WTC11 (cell line): ENCODE measurements around the gene SKOR2. TPM values are rescaled to one million over a fixed set of nuclear protein-coding genes. Genes with fewer than 3 reads are reported as not detected.

Experiments used
- ATAC-seq: fragments of 200-7000 bp; cut with Tn5 transposase; 2 replicates; pipeline ENCODE4 v1.10.0; 2021; ENCODE audit warnings: mild to moderate bottlenecking, moderate library complexity
- CTCF ChIA-PET: fragments of 300-600 bp; sonication (Branson Sonifier 250); formaldehyde crosslinking; loops from one replicate; lab custom pipeline; 2021; ENCODE audit warnings: antibody characterized with exemption; lab: Charles Lee
- POLR2A ChIA-PET: fragments of 350-600 bp; sonication (Branson Sonifier 250); formaldehyde crosslinking; loops from one replicate; lab custom pipeline; 2021; ENCODE audit warnings: antibody characterized with exemption; lab: Charles Lee
- DNase-seq: peaks from one replicate; pipeline ENCODE4 v3.0.0; 2021; ENCODE audit warnings: low spot score
- H3K27ac Mint-ChIP-seq: 2 replicates; pipeline ENCODE4 v1.8.0; 2021; ENCODE audit warnings: mixed read lengths
- H3K27me3 Mint-ChIP-seq: 2 replicates; pipeline ENCODE4 v1.8.0; 2021; ENCODE audit warnings: low read depth, mild to moderate bottlenecking, moderate library complexity, mixed read lengths
- H3K36me3 Mint-ChIP-seq: 2 replicates; pipeline ENCODE4 v1.8.0; 2021; ENCODE audit warnings: mixed read lengths
- H3K4me1 Mint-ChIP-seq: 2 replicates; pipeline ENCODE4 v1.8.0; 2022; ENCODE audit warnings: mixed read lengths
- H3K4me3 Mint-ChIP-seq: 2 replicates; pipeline ENCODE4 v1.8.0; 2021; ENCODE audit warnings: mild to moderate bottlenecking, moderate library complexity, mixed read lengths
- H3K9me3 Mint-ChIP-seq: 2 replicates; pipeline ENCODE4 v1.8.0; 2021; ENCODE audit warnings: mixed read lengths
- CREB1 ChIP-seq: sonication (generic); formaldehyde crosslinking; IDR thresholded peaks from 2 replicates; pipeline ENCODE4 v1.8.0; 2023; ENCODE audit warnings: mild to moderate bottlenecking, missing genetic modification reagents
- CREM ChIP-seq: sonication (generic); formaldehyde crosslinking; IDR thresholded peaks from 2 replicates; pipeline ENCODE4 v1.8.1; 2022; ENCODE audit warnings: mild to moderate bottlenecking, missing genetic modification reagents, moderate library complexity
- ELF4 ChIP-seq: sonication (generic); formaldehyde crosslinking; IDR thresholded peaks from 2 replicates; pipeline ENCODE4 v1.8.1; 2022; ENCODE audit warnings: low read depth, mild to moderate bottlenecking, moderate library complexity, missing genetic modification reagents
- GABPB1 ChIP-seq: sonication (generic); formaldehyde crosslinking; IDR thresholded peaks from 2 replicates; pipeline ENCODE4 v1.8.1; 2023; ENCODE audit warnings: mild to moderate bottlenecking, missing genetic modification reagents
- HMGA2 ChIP-seq: fragments of 250-450 bp; sonication (Bioruptor Pico); IDR thresholded peaks from 2 replicates; pipeline ENCODE4 v1.4.0; 2021; ENCODE audit warnings: mild to moderate bottlenecking, moderate library complexity
- MYBL2 ChIP-seq: sonication (generic); formaldehyde crosslinking; IDR thresholded peaks from 2 replicates; pipeline ENCODE4 v1.8.1; 2023; ENCODE audit warnings: mild to moderate bottlenecking, moderate library complexity, missing genetic modification reagents
- RELA ChIP-seq: sonication (generic); formaldehyde crosslinking; IDR thresholded peaks from 2 replicates; pipeline ENCODE4 v1.8.1; 2022; ENCODE audit warnings: missing genetic modification reagents, mild to moderate bottlenecking, borderline replicate concordance
- RORB ChIP-seq: fragments of 250-450 bp; sonication (Bioruptor Pico); IDR thresholded peaks from 2 replicates; pipeline ENCODE4 v1.9.0; 2021; ENCODE audit warnings: mild to moderate bottlenecking
- ZNF263 ChIP-seq: sonication (generic); formaldehyde crosslinking; IDR thresholded peaks from 2 replicates; pipeline ENCODE4 v1.8.1; 2022; ENCODE audit warnings: low read depth, mild to moderate bottlenecking, moderate library complexity, missing genetic modification reagents
- total RNA-seq: library from RNA; stranded (reverse); gene quantifications from 3 replicates; pipeline ENCODE4 v1.2.3, GENCODE V29; 2021
- TF ChIP-seq, protein P1 (sequence below): sonication (generic); formaldehyde crosslinking; IDR thresholded peaks from 2 replicates; pipeline ENCODE4 v1.8.1; 2022; ENCODE audit warnings: low read depth, mild to moderate bottlenecking, moderate library complexity, missing genetic modification reagents, borderline replicate concordance
- TF ChIP-seq, protein P2 (sequence below): sonication (generic); formaldehyde crosslinking; conservative IDR thresholded peaks from 2 replicates; pipeline ENCODE4 v1.8.1; 2022; ENCODE audit warnings: mild to moderate bottlenecking, missing genetic modification reagents
- TF ChIP-seq, protein P3 (sequence below): sonication (generic); formaldehyde crosslinking; IDR thresholded peaks from 2 replicates; pipeline ENCODE4 v1.8.1; 2023; ENCODE audit warnings: mild to moderate bottlenecking, missing genetic modification reagents, borderline replicate concordance
- TF ChIP-seq, protein P4 (sequence below): fragments of 200-600 bp; IDR thresholded peaks from 2 replicates; pipeline ENCODE4 v1.8.0; 2022; ENCODE audit warnings: antibody characterized with exemption

Gene SKOR2
- total RNA-seq, 1 experiment from 2014 or later = 1.3 TPM

DNA sequence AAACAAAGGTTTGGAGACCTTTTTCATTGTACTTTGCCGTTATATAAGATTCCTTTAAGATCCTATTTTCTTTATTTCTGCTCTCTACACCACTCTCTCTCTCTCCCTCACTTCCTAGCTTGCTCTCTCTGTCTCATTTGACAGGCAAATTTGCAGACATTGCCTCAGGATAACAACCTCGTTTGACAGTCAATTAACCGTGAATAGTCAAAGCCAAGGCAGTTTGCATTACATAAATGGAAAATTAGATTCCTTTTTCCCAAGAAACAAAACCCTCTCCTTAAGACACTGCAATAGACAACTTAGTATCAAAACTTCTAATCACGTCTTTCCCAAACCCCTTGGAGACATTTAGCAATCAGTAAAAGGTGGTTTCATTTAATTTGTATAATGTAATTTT, 7.4 kb downstream of the SKOR2 start:
- Mint-ChIP-seq H3K27me3 (peaks cover 30% of the 10 kb centered on the region), H3K4me1 (peaks cover 51% of the 10 kb centered on the region), H3K4me3 (no peak overlapping the region), H3K27ac (no peak overlapping the region; the same call in 1 of the 2 replicates), H3K36me3 (peaks cover 6% of the 10 kb centered on the region; the same call in 1 of the 2 replicates), H3K9me3 (no peaks in the 10 kb centered on the region)
- ATAC-seq (no peak), DNase-seq (no peak)
- CTCF ChIA-PET = interaction anchor here (1.2 to 1.4 kb wide), 2 partner anchors 39 to 512 kb away, joined by 3 to 4 read pairs; no protein-coding TSS in a partner anchor
- TF ChIP-seq ELF4 (CRISPR knock-in tag) (no peak), RORB (CRISPR knock-in tag) (no peak), RELA (CRISPR knock-in tag) (no peak)
- POLR2A ChIA-PET = no interaction called here

DNA sequence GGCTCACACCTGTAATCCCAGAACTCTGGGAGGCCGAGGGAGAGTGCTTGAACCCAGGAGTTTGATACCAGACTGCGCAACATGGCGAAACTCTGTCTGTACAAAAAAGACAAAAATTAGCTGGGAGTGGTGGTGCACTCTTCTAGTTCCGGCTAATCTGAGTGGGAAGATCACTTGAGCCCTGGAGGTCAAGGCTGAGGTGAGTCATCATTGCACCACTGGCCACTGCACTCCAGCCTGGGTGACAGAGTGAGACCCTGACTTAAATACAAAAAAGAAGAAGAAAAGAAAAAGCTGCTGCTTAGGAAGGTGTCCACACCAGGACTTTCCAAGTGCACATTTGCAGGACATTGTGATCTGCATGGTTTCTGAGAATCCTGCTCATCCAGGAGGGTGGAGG, 16.4 kb downstream of the SKOR2 start:
- no peaks in the 10 kb centered on the region for H3K27me3 Mint-ChIP-seq
- TF ChIP-seq ZNF263 (CRISPR knock-in tag) (no peak), CREB1 (no peak), HMGA2 (CRISPR knock-in tag) (no peak), CREM (CRISPR knock-in tag) (no peak), MYBL2 (CRISPR knock-in tag) (no peak), GABPB1 (CRISPR knock-in tag) (no peak)
- TF ChIP-seq, protein P1, sequence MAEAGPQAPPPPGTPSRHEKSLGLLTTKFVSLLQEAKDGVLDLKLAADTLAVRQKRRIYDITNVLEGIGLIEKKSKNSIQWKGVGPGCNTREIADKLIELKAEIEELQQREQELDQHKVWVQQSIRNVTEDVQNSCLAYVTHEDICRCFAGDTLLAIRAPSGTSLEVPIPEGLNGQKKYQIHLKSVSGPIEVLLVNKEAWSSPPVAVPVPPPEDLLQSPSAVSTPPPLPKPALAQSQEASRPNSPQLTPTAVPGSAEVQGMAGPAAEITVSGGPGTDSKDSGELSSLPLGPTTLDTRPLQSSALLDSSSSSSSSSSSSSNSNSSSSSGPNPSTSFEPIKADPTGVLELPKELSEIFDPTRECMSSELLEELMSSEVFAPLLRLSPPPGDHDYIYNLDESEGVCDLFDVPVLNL (CRISPR knock-in tag) = no peak
- TF ChIP-seq, protein P2, sequence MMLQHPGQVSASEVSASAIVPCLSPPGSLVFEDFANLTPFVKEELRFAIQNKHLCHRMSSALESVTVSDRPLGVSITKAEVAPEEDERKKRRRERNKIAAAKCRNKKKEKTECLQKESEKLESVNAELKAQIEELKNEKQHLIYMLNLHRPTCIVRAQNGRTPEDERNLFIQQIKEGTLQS (CRISPR knock-in tag) = no peak
- TF ChIP-seq, protein P3, sequence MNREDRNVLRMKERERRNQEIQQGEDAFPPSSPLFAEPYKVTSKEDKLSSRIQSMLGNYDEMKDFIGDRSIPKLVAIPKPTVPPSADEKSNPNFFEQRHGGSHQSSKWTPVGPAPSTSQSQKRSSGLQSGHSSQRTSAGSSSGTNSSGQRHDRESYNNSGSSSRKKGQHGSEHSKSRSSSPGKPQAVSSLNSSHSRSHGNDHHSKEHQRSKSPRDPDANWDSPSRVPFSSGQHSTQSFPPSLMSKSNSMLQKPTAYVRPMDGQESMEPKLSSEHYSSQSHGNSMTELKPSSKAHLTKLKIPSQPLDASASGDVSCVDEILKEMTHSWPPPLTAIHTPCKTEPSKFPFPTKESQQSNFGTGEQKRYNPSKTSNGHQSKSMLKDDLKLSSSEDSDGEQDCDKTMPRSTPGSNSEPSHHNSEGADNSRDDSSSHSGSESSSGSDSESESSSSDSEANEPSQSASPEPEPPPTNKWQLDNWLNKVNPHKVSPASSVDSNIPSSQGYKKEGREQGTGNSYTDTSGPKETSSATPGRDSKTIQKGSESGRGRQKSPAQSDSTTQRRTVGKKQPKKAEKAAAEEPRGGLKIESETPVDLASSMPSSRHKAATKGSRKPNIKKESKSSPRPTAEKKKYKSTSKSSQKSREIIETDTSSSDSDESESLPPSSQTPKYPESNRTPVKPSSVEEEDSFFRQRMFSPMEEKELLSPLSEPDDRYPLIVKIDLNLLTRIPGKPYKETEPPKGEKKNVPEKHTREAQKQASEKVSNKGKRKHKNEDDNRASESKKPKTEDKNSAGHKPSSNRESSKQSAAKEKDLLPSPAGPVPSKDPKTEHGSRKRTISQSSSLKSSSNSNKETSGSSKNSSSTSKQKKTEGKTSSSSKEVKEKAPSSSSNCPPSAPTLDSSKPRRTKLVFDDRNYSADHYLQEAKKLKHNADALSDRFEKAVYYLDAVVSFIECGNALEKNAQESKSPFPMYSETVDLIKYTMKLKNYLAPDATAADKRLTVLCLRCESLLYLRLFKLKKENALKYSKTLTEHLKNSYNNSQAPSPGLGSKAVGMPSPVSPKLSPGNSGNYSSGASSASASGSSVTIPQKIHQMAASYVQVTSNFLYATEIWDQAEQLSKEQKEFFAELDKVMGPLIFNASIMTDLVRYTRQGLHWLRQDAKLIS (CRISPR knock-in tag) = no peak
- peaks cover 13% of the 10 kb centered on the region for H3K4me1 Mint-ChIP-seq
- no peak for ATAC-seq
- no peaks in the 10 kb centered on the region for H3K36me3 Mint-ChIP-seq
- no peak for DNase-seq
- CTCF ChIA-PET = no interaction called here
- no peak overlapping the region for H3K4me3 Mint-ChIP-seq
- H3K27ac Mint-ChIP-seq = no peak overlapping the region
- POLR2A ChIA-PET = no interaction called here
- H3K9me3 Mint-ChIP-seq = no peaks in the 10 kb centered on the region

DNA sequence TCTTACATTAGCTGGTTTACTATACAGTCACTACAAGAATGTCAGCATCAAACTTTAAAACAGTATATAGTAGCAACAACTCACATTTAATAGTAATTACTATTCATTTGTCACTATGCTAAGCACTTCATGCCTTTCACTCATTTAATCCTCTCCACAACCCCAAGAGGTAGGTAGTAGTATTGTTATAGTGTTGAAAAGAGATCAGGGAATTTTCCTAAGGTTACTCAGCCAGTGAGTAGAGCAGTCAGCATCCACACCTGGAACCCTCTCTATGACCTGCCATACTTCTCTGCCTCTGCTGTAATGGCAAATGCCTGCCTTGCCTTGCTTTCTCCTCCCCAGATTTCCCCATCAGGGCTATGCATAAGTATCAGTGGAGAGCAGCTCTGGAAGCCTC, 24.8 kb downstream of the SKOR2 start:
- ChIA-PET POLR2A (no interaction called here), CTCF (interaction anchor here (1.4 to 1.7 kb wide), 2 partner anchors 22 to 522 kb away, joined by 3 to 8 read pairs; no protein-coding TSS in a partner anchor)
- no peak for DNase-seq
- Mint-ChIP-seq H3K36me3 (no peaks in the 10 kb centered on the region), H3K9me3 (no peaks in the 10 kb centered on the region), H3K27me3 (peaks cover 3% of the 10 kb centered on the region; the same call in 1 of the 2 replicates), H3K4me1 (peaks cover 12% of the 10 kb centered on the region), H3K27ac (no peak overlapping the region), H3K4me3 (no peak overlapping the region)
- ATAC-seq = peak; percentile 59
- TF ChIP-seq, protein P4, sequence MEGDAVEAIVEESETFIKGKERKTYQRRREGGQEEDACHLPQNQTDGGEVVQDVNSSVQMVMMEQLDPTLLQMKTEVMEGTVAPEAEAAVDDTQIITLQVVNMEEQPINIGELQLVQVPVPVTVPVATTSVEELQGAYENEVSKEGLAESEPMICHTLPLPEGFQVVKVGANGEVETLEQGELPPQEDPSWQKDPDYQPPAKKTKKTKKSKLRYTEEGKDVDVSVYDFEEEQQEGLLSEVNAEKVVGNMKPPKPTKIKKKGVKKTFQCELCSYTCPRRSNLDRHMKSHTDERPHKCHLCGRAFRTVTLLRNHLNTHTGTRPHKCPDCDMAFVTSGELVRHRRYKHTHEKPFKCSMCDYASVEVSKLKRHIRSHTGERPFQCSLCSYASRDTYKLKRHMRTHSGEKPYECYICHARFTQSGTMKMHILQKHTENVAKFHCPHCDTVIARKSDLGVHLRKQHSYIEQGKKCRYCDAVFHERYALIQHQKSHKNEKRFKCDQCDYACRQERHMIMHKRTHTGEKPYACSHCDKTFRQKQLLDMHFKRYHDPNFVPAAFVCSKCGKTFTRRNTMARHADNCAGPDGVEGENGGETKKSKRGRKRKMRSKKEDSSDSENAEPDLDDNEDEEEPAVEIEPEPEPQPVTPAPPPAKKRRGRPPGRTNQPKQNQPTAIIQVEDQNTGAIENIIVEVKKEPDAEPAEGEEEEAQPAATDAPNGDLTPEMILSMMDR = no peak
